GM18873 (cell line): ENCODE data around the gene CALML4.
"Not testable (repeated sequence)": the region's sequence is repeated elsewhere in the genome, so short reads cannot be mapped to it uniquely, and the experiment has no call there.

Experiments
- ATAC-seq: cut with Tn5 transposase; IDR thresholded peaks from one replicate; pipeline ENCODE4 v1.9.1; 2021; ENCODE audit warnings: mild to moderate bottlenecking, moderate library complexity, moderate number of reproducible peaks; ENCODE audit not compliant: unreplicated experiment, low FRiP score

The CALML4 gene

DNA sequence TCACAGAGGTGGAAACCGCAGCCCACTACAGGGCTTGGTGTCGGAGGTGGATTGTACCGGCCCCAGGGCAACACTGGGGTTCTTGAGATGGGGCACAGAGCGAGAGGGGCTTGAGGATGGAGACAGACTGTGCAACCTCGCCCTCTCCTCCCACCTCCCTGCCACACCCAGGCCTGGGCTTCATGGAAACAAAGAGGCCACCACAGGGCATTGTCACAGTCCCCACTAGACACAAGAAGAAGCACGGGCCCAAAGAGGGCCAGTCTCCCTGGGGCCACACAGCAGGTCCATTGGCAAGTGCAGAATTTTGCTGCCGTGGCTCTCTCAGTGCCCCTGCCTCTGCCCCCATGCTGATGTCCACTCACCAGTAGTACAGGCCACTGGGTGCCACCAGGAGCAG, 4.1 kb upstream of the CALML4 start:
- no peak for ATAC-seq

DNA sequence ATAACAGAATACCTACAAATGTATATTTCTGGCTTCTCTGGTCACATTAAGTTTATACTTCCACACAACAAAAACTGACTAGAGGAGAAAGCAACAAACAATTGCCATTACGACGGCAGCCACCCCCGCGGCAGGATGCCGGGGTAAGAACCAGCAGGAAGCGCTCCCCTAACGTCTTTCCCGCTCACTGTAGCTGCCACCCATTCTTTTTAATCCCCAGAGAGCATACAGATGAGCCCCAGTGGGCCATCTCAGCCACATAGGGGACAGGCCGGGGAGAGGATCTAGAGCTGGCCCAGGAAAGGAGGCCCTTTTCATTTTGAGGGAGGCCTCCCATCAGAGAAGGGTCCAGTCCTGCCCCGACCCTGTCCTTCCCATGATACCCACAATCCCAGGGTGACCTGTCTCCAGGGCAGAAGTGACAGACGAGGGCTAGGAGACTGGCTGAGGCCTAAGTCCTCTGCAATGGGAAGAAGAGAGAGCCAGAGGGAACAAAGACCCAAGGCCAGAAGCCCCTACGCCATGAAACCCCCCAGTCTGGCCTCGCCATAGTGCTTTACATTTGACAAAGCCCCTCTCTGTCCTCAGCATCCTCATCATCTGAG, 3.6 kb upstream of the CALML4 start:
- no peak for ATAC-seq

GRCh38 chr15:68208136-68208535, 3.0 kb upstream of the CALML4 start:
- ATAC-seq = no peak

- ATAC-seq = no peak
Observed at GRCh38 chr15:68207176-68207935, 2.2 kb upstream of the CALML4 start.

DNA sequence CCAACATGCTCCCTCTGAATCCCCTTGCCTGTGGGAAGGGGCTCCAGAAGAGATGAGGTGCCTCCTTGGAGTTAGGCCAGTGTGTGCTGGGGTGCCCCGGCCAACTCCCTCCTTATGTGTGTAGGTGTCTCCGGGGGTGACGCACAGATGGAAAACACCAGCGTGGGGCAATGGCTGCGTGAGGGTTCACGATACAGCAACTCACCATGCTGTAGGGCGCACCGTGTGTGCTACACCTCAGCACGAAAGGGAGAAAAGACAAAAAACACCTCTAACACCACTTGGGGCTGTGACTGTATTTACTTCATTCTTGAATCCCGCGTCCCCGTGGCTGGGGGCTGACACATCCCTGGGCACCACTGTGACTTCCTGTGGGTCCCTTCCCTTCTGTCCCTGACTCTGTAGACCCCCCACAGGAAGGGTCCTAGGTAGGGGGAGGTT, 1.6 kb upstream of the CALML4 start:
- no peak for ATAC-seq

DNA sequence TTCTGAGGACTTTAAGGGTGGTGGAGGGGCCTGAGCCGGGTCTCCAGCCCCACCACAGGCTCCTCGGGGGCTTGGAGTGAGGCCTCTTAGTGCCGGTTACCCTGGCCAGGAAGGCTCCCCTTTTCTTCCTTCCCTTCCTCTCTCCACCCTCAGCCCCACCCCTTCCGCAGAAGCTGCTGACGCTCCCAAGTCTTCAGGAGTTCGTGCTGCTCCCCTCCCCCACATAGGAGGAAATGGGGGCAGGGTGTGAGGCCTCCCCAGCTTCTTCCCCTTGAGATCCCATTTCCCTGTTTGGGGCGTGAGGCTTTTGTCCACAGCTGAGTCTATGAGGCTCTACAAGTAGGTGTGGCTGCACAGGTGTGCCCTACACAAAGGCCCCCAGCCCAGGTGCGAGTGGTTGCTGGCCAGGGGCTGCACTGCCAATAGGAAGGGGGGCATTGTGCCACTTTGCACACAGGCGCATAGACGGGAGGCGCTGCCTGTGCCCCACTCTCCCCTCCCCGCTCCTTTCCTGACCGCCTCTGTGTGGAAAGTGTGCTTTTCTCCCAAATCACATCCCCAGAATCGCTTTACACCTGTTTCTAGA, 915 bp upstream of the CALML4 start:
- no peak for ATAC-seq

DNA sequence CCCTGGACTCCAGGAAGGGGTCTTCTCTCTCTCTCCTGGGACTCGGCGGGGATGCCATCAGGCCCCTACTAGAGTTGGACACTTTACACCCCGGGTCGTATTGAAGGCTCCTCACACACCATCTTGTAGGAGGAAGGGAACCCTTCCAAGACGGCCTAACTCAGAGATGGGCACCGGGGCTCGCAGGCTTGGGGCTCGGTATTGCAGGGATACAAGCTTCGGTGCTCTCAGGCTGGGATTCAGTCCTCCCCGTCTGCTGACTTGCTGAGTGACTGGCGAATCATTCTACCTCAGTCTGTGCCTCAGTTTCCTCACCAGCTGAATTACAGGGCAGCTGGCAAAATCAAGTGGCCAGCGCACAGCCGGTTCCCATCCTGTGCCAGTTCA, 419 bp upstream of the CALML4 start:
- no peak for ATAC-seq

DNA sequence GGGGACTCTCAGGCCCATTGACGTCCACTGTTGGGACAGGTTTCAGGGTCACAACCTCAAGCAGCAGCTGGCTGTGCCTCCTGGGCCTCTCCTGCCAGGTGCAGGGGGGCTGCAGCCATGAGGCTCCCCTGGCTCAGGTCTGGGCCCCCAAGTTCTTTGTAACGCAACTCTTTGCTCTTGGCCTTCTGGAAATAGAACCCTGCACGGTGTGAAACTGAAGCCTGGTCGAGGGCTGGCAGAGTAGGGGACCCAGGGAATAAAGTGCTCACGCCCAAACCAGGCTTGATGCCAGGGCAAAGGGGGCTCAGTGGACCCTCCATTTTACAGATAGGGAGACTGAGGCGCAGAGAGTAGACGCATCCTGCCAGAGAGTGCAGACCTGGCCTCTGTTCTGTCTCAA, 771 bp downstream of the CALML4 start:
- ATAC-seq = no peak

DNA sequence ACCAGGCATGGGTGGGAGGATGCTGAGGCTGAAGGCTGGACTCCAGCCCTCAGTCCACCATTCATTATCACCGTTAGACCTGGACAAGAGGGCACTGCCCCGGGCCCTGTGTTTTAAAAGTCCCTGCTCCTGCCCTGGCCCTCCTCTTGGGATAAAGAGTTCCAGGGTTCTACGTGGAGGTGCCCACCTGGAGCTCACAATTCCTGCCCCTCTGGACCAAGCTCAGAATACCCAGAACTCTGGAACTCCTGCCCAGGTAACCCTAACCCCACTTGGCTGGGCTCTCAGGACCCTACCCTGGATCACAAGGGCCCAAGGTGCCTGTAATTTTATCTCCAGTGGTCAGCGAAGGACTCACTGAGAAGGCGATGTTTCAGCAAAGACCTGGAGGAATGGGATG, 1.2 kb downstream of the CALML4 start:
- ATAC-seq = no peak

- ATAC-seq = no peak
Observed at GRCh38 chr15:68203486-68203885, 1.6 kb downstream of the CALML4 start.

GRCh38 chr15:68202994-68203393, 2.1 kb downstream of the CALML4 start:
- not testable (repeated sequence) for ATAC-seq

GRCh38 chr15:68201879-68202261, 3.3 kb downstream of the CALML4 start:
- ATAC-seq = no peak

DNA sequence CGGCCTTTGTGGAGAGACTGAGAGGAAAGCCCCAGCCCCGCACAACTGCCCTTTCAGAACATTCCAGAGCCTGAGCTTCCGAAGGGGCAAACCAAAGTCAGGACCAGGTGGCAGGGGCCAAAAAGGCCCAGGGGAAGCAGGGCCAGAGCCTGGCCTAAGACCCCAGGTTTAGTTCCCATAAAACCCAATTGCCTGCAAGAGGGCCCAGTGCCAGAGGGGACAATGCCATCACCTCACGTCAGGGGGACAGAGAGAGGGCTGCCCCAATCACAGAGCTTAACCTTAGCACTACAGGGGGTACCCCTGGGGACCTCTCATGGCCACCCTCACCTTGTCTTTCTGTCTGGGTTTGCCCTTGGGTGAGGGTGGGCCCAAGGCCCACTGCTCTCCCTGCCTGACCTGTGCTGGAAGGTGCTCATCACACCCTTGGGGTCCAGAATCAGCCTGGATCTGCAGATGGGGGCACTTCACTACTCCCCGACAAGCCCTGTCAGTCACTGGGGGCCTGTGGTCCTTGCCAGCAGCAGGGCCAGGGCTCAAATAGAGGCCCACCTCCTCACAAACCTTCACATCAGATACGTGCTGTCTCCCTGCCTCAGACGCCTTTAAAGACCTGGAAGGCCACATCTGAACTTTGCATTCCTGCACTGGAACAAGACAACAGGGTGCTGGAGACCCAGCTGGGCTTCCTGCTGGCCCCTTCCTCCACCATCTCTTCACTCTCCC, 3.8 kb downstream of the CALML4 start:
- ATAC-seq = no peak

DNA sequence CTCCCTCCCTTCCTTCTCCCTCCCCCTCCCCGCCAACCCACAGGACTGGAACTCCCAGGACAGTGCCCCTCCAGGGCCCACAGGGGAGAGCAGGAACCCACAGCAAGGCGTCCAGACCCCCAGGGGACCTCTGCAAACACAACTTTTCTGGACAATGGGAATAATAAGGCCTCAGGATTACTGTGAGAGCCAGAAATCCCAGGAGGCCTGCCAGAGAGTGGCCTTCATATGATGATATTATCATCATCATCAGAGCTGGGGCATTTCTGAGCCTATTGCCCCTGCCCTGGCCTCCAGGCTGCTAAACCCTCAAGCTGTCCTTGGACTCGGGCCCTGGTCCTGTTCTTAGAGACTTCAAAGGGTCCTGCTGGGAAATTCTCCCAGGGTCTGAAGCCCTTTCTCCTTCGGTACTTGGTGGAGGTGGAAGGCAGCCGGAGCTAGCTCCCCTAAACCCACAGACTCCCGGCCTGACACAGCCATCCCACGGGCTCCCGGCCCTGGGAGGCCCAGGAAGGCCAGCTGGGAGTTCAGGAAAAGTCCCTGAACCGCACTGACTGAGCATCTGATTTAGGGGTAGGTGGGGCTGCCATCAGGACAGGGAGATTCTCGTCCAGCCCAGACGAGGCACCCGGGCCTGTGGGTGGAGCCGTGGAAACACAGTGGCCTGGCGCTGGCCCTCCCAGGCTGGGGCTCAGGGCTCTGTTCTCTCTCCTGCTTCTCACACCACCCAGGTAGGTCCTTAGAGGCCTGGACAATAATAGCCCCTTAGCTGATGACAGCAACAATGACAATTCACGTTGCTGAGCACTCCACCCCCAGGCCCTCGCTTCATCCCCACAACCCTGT, 4.9 kb downstream of the CALML4 start:
- no peak for ATAC-seq

DNA sequence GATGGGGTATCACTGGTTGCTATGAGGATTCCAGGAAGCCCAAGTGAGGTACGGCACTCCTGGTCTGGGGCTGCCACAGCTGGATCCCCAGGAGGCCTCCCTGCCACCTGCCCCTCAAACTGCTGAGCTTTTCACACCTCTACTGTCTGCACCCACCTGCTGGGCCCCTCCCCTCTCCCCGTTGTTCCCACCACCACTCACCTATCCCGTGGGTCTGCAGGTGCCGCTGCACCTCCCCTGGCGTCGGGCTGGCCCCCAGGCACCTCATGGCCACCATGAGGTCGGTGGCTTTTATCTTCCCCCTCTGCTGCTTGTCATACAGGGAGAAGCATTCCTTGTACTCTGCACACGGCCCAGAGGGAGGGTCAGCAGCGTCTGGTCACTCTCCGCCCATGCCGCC, 5.8 kb downstream of the CALML4 start:
- ATAC-seq = no peak

GRCh38 chr15:68197661-68198437, 7.3 kb downstream of the CALML4 start:
- ATAC-seq = no peak

DNA sequence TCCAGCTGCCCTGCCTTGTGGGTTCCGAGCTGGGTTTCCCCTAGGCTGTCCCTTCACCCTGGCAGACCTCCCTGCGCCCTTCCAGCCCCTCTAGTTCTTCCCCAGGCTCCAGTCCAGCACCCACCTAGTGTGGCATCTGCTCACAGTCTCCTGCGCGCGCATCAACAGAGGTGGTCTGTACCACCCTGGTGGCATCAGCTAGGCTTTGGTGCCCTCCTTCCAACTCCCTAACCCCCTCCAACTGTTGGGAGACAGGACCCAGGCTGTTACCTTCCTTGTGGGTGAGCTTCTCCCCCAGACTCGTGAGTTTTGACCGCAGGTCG, 8.0 kb downstream of the CALML4 start:
- ATAC-seq = no peak

DNA sequence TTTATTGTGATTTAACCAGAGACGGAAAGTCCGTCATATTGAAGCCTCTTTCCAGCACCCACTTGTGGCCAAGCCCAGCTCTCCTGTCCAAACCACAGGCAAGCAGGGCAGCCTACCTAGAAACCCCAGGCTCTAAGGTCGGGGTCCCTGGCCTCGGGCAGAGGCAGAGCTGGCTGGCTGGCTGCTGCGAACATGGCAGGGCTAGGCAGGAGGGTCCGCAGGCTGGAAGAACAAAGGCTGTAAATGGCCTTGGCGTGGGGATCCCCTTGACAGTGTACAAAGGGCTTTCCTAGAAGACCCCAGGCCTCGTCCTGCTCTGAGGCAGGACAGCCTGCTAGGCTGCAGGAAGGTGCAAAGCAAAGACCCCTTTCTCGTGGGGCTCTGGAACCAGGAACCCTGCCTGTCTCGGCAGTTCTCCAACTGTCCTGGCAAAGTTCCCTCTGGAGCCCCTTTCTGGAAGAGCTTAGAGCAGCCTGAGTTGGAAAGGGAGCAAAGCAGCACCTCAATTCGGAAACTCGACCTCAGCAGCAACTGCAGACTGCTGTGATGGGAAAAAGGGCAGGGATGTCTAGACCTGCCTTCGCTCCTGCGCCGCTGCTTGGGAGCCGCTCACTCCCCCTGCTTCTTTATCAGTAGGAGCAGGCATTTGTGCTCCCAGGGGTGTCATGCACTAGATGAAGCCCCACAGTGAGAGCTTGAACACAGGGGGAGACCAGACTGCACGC, 8.5 kb downstream of the CALML4 start:
- ATAC-seq = no peak
